OCI-LY3 (cell line): ENCODE measurements around the gene KDM7A.
A peak's percentile ranks its signal among the peaks of the same experiment; 100 is the strongest.

Experiments
- H2AFZ ChIP-seq: fragments of 200-600, 300-600 bp; shearing (Covaris generic); 2 replicates; pipeline ENCODE4 v1.6.0; 2014; ENCODE audit warnings: antibody characterized with exemption, low read depth, low read length
- H3K27ac ChIP-seq: fragments of 200-600, 300-600 bp; sonication (generic); 2 replicates; pipeline ENCODE4 v1.5.1; 2014; ENCODE audit warnings: mild to moderate bottlenecking, low read length, moderate library complexity, mixed read lengths
- H3K27me3 ChIP-seq: fragments of 200-600, 300-600 bp; sonication (generic); 2 replicates; pipeline ENCODE4 v1.6.1; 2014; ENCODE audit warnings: low read depth, low read length, mixed read lengths
- H3K36me3 ChIP-seq: fragments of 200-600, 300-600 bp; sonication (generic); replicated peaks from 2 replicates; pipeline ENCODE3; 2014; ENCODE audit warnings: low read depth, low read length, mixed read lengths
- H3K4me1 ChIP-seq: fragments of 300-600, 200-600 bp; sonication (generic); 2 replicates; pipeline ENCODE4 v1.6.1; 2014; ENCODE audit warnings: low read length, mixed read lengths
- H3K4me2 ChIP-seq: fragments of 200-600, 300-600 bp; sonication (generic); 2 replicates; pipeline ENCODE4 v1.6.1; 2014; ENCODE audit warnings: low read length, mixed read lengths
- H3K4me3 ChIP-seq: fragments of 300-600, 200-600 bp; sonication (generic); 2 replicates; pipeline ENCODE4 v1.5.1; 2014; ENCODE audit warnings: antibody characterized with exemption, mild to moderate bottlenecking, low read length, moderate library complexity
- H3K79me2 ChIP-seq: fragments of 300-600, 200-600 bp; shearing (Covaris generic); 2 replicates; pipeline ENCODE4 v1.6.1; 2014; ENCODE audit warnings: mild to moderate bottlenecking, low read length, mixed read lengths
- H3K9ac ChIP-seq: fragments of 300-600, 200-600 bp; shearing (Covaris generic); 2 replicates; pipeline ENCODE4 v1.6.0; 2014; ENCODE audit warnings: mild to moderate bottlenecking, low read length, moderate library complexity
- H3K9me3 ChIP-seq: fragments of 200-600, 300-600 bp; shearing (Covaris generic); 2 replicates; pipeline ENCODE4 v1.6.1; 2014; ENCODE audit warnings: low read length, mixed read lengths; ENCODE audit not compliant: insufficient read depth
- H4K20me1 ChIP-seq: fragments of 200-600, 300-600 bp; sonication (generic); 2 replicates; pipeline ENCODE4 v1.6.1; 2016; ENCODE audit warnings: low read length, mixed read lengths; ENCODE audit not compliant: insufficient read depth
- EZH2phosphoT487 ChIP-seq: fragments of 200-600 bp; shearing (Covaris generic); IDR thresholded peaks from 2 replicates; pipeline ENCODE4 v1.6.1; 2018; ENCODE audit warnings: antibody characterized with exemption, mixed run types, low read depth
- TF ChIP-seq, protein P1 (sequence below): fragments of 200-600, 300-600 bp; sonication (generic); IDR thresholded peaks from 2 replicates; pipeline ENCODE4 v1.5.1; 2014; ENCODE audit warnings: antibody characterized with exemption, low read length, low read depth

The KDM7A gene, protein sequence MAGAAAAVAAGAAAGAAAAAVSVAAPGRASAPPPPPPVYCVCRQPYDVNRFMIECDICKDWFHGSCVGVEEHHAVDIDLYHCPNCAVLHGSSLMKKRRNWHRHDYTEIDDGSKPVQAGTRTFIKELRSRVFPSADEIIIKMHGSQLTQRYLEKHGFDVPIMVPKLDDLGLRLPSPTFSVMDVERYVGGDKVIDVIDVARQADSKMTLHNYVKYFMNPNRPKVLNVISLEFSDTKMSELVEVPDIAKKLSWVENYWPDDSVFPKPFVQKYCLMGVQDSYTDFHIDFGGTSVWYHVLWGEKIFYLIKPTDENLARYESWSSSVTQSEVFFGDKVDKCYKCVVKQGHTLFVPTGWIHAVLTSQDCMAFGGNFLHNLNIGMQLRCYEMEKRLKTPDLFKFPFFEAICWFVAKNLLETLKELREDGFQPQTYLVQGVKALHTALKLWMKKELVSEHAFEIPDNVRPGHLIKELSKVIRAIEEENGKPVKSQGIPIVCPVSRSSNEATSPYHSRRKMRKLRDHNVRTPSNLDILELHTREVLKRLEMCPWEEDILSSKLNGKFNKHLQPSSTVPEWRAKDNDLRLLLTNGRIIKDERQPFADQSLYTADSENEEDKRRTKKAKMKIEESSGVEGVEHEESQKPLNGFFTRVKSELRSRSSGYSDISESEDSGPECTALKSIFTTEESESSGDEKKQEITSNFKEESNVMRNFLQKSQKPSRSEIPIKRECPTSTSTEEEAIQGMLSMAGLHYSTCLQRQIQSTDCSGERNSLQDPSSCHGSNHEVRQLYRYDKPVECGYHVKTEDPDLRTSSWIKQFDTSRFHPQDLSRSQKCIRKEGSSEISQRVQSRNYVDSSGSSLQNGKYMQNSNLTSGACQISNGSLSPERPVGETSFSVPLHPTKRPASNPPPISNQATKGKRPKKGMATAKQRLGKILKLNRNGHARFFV

GRCh38 chr7:140176811-140177702 lies at the start of gene KDM7A:
TSS of gene KDM7A (minus strand) at chr7:140176983. CDS start at chr7:140176937, 46 bp downstream.
- H3K4me1 ChIP-seq, result no peaks in the 10 kb centered on the region
- peak within 1 kb of the TSS; percentile 53 for H3K9ac ChIP-seq
- H3K4me2 ChIP-seq, result peak within 1 kb of the TSS; percentile 94
- H3K27me3 ChIP-seq, result peaks cover 49% of the 10 kb centered on the region
- no peaks in the 10 kb centered on the region for H3K36me3 ChIP-seq
- H2AFZ ChIP-seq, result peak within 1 kb of the TSS; percentile 82
- H3K27ac ChIP-seq, result no peak within 1 kb of the TSS
- no peaks in the 10 kb centered on the region for H4K20me1 ChIP-seq
- TF ChIP-seq, protein P1, sequence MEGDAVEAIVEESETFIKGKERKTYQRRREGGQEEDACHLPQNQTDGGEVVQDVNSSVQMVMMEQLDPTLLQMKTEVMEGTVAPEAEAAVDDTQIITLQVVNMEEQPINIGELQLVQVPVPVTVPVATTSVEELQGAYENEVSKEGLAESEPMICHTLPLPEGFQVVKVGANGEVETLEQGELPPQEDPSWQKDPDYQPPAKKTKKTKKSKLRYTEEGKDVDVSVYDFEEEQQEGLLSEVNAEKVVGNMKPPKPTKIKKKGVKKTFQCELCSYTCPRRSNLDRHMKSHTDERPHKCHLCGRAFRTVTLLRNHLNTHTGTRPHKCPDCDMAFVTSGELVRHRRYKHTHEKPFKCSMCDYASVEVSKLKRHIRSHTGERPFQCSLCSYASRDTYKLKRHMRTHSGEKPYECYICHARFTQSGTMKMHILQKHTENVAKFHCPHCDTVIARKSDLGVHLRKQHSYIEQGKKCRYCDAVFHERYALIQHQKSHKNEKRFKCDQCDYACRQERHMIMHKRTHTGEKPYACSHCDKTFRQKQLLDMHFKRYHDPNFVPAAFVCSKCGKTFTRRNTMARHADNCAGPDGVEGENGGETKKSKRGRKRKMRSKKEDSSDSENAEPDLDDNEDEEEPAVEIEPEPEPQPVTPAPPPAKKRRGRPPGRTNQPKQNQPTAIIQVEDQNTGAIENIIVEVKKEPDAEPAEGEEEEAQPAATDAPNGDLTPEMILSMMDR, result no peak
- TF ChIP-seq EZH2phosphoT487, result no peak
- H3K9me3 ChIP-seq, result peaks cover 3% of the 10 kb centered on the region; the same call in 1 of the 2 replicates
- no peaks in the 10 kb centered on the region for H3K79me2 ChIP-seq
- peak within 1 kb of the TSS; percentile 84 for H3K4me3 ChIP-seq

- no peak overlapping the region for H3K9ac ChIP-seq
- H3K4me1 ChIP-seq, result peaks cover 9% of the 10 kb centered on the region
- no peak for TF ChIP-seq EZH2phosphoT487
- TF ChIP-seq, protein P1, result no peak
- H3K79me2 ChIP-seq, result no peaks in the 10 kb centered on the region
- no peaks in the 10 kb centered on the region for H3K36me3 ChIP-seq
- H3K27me3 ChIP-seq, result peaks cover 80% of the 10 kb centered on the region
- no peaks in the 10 kb centered on the region for H3K9me3 ChIP-seq
- H3K4me3 ChIP-seq, result no peak overlapping the region
- peaks cover 65% of the 10 kb centered on the region for H4K20me1 ChIP-seq
- no peak overlapping the region for H2AFZ ChIP-seq
- H3K4me2 ChIP-seq, result no peak overlapping the region
- H3K27ac ChIP-seq, result no peak overlapping the region
Observed at GRCh38 chr7:140225562-140226249, 48.9 kb upstream of the KDM7A start.

DNA sequence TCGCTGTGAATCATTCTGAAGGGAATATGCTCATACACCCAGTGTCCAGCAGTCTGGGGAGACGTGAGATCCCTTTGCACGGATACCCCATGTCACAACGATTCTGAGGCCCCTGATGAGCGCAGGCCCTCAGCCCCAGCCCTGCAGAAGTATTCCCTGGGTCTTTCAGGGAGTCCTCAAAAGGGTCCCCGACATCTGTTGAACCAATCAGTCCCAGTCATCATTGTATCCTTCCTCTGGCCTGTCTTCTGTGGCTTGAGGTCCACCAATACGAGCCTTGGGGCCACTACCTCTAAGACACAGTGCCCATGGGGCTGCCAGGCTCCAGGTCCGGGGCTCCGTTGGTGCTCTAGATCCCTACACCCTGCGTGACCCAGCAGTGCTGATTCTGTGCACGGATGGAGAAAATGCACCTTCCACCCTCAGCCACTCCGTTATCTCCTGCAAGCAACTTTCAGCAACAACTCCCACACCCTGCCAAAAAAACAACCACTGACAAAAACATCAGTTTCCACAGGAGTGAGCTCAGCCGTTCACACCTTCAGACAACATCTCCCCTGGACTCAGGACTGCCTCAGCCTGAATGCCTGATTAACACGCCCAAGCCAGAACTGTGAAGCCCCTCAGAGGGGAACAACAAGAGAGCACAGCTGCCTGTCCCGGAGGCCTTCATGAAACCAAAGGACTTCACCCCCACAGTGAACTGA lies 46.9 kb upstream of the KDM7A start:
- H3K27ac ChIP-seq, result no peak overlapping the region
- TF ChIP-seq, protein P1, result no peak
- TF ChIP-seq EZH2phosphoT487, result no peak
- peaks cover 9% of the 10 kb centered on the region for H3K4me1 ChIP-seq
- no peak overlapping the region for H3K9ac ChIP-seq
- no peak overlapping the region for H2AFZ ChIP-seq
- peaks cover 85% of the 10 kb centered on the region for H3K27me3 ChIP-seq
- H3K4me3 ChIP-seq, result no peak overlapping the region
- peaks cover 61% of the 10 kb centered on the region for H4K20me1 ChIP-seq
- no peak overlapping the region for H3K4me2 ChIP-seq
- no peaks in the 10 kb centered on the region for H3K36me3 ChIP-seq
- no peaks in the 10 kb centered on the region for H3K9me3 ChIP-seq
- H3K79me2 ChIP-seq, result no peaks in the 10 kb centered on the region
